HEK293 (cell line): ENCODE results near the gene STX4.

Experiments
- CTCF ChIA-PET: fragments of 350-600 bp; formaldehyde crosslinking; extraction: SDS; loops from one replicate; lab custom pipeline; 2021; ENCODE audit warnings: antibody characterized with exemption; lab: Yijun Ruan, JAX
- POLR2A ChIA-PET: fragments of 300-600 bp; formaldehyde crosslinking; extraction: SDS; loops from one replicate; lab custom pipeline; 2020; ENCODE audit warnings: antibody characterized with exemption, inconsistent platforms; lab: Yijun Ruan, JAX
- H3K27ac ChIP-seq: fragments of 200-500 bp; sonication (Bioruptor generic); 2 replicates; pipeline ENCODE4 v1.5.1; 2014; ENCODE audit warnings: low read depth, low read length, control low read depth, inconsistent platforms; ENCODE audit errors: extremely low read depth
- H3K36me3 ChIP-seq, 2 experiments: fragments of 200-500 bp in 1 of 2; sonication (Bioruptor generic) in 1 of 2; 1 replicate in 1 of 2; 2 replicates in 1 of 2; pipeline ENCODE4 v1.5.1; 2014 to 2017; ENCODE audit warnings: inconsistent platforms in 2 of 2, low read length in 2 of 2; ENCODE audit not compliant: control insufficient read depth in 2 of 2, insufficient read depth in 1 of 2
- H3K4me1 ChIP-seq: fragments of 200-500 bp; sonication (Bioruptor generic); 2 replicates; pipeline ENCODE4 v1.5.1; 2014; ENCODE audit warnings: mild to moderate bottlenecking, low read length, inconsistent platforms; ENCODE audit not compliant: control insufficient read depth, insufficient read depth
- H3K4me3 ChIP-seq: 2 replicates; pipeline ENCODE4 v1.5.1; 2011; ENCODE audit warnings: low read depth, mild to moderate bottlenecking, control low read depth, low read length, moderate library complexity
- H3K9me3 ChIP-seq: fragments of 200-500 bp; sonication (Bioruptor generic); 2 replicates; pipeline ENCODE4 v1.5.1; 2014; ENCODE audit warnings: low read depth, low read length, inconsistent platforms; ENCODE audit not compliant: control insufficient read depth, insufficient read depth
- HIC1 ChIP-seq: fragments of 450-650 bp; formaldehyde crosslinking; IDR thresholded peaks from 2 replicates; pipeline ENCODE4 v1.5.1; 2016; ENCODE audit warnings: missing biosample characterization, missing genetic modification characterization
- SETDB1 ChIP-seq: IDR thresholded peaks from one replicate; pipeline ENCODE4 v1.6.1; 2017; ENCODE audit warnings: mild to moderate bottlenecking, low read length, moderate library complexity, mixed read lengths; ENCODE audit not compliant: insufficient read length
- WT1 ChIP-seq: fragments of 450-650 bp; formaldehyde crosslinking; IDR thresholded peaks from 2 replicates; pipeline ENCODE4 v1.5.1; 2016; ENCODE audit warnings: missing biosample characterization, missing genetic modification characterization
- ZBTB17 ChIP-seq: fragments of 450-650 bp; formaldehyde crosslinking; IDR thresholded peaks from 2 replicates; pipeline ENCODE4 v1.5.1; 2016; ENCODE audit warnings: missing biosample characterization, missing genetic modification characterization
- ZBTB20 ChIP-seq: fragments of 450-650 bp; formaldehyde crosslinking; IDR thresholded peaks from 2 replicates; pipeline ENCODE4 v1.5.1; 2016; ENCODE audit warnings: missing biosample characterization, missing genetic modification characterization
- ZBTB44 ChIP-seq: fragments of 450-650 bp; IDR thresholded peaks from 2 replicates; pipeline ENCODE4 v1.5.1; 2018; ENCODE audit warnings: missing biosample characterization, mild to moderate bottlenecking, missing genetic modification characterization
- ZBTB8A ChIP-seq: fragments of 450-650 bp; formaldehyde crosslinking; IDR thresholded peaks from 2 replicates; pipeline ENCODE4 v1.5.1; 2016; ENCODE audit warnings: missing biosample characterization, missing genetic modification characterization
- ZEB2 ChIP-seq: fragments of 450-650 bp; formaldehyde crosslinking; IDR thresholded peaks from 2 replicates; pipeline ENCODE4 v1.5.1; 2016; ENCODE audit warnings: missing biosample characterization, missing genetic modification characterization
- ZFHX2 ChIP-seq: fragments of 450-650 bp; formaldehyde crosslinking; conservative IDR thresholded peaks from 2 replicates; pipeline ENCODE4 v1.5.1; 2016; ENCODE audit warnings: missing biosample characterization, missing genetic modification characterization
- ZNF112 ChIP-seq: fragments of 450-650 bp; formaldehyde crosslinking; IDR thresholded peaks from 2 replicates; pipeline ENCODE4 v1.5.0; 2017; ENCODE audit warnings: missing biosample characterization, missing genetic modification characterization
- ZNF175 ChIP-seq: fragments of 450-650 bp; formaldehyde crosslinking; IDR thresholded peaks from 2 replicates; pipeline ENCODE4 v1.5.1; 2016; ENCODE audit warnings: missing biosample characterization, missing genetic modification characterization
- ZNF23 ChIP-seq: fragments of 450-650 bp; formaldehyde crosslinking; IDR thresholded peaks from 2 replicates; pipeline ENCODE4 v1.5.1; 2016; ENCODE audit warnings: missing biosample characterization, missing genetic modification characterization, borderline replicate concordance
- ZNF280C ChIP-seq: fragments of 450-650 bp; formaldehyde crosslinking; IDR thresholded peaks from 2 replicates; pipeline ENCODE4 v1.5.1; 2016; ENCODE audit warnings: missing biosample characterization, missing genetic modification characterization
- ZNF280D ChIP-seq: fragments of 450-650 bp; formaldehyde crosslinking; IDR thresholded peaks from 2 replicates; pipeline ENCODE4 v1.5.1; 2016; ENCODE audit warnings: missing biosample characterization, missing genetic modification characterization
- ZNF335 ChIP-seq: fragments of 450-650 bp; formaldehyde crosslinking; conservative IDR thresholded peaks from 2 replicates; pipeline ENCODE4 v1.5.1; 2016; ENCODE audit warnings: missing biosample characterization, missing genetic modification characterization
- ZNF366 ChIP-seq: fragments of 450-650 bp; formaldehyde crosslinking; conservative IDR thresholded peaks from 2 replicates; pipeline ENCODE4 v1.5.1; 2016; ENCODE audit warnings: missing biosample characterization, missing genetic modification characterization
- ZNF398 ChIP-seq: fragments of 450-650 bp; formaldehyde crosslinking; IDR thresholded peaks from 2 replicates; pipeline ENCODE4 v1.5.1; 2017; ENCODE audit warnings: missing biosample characterization, missing genetic modification characterization
- ZNF610 ChIP-seq: fragments of 450-650 bp; formaldehyde crosslinking; IDR thresholded peaks from 2 replicates; pipeline ENCODE4 v1.5.1; 2016; ENCODE audit warnings: missing biosample characterization, missing genetic modification characterization, borderline replicate concordance
- ZNF621 ChIP-seq: fragments of 450-650 bp; formaldehyde crosslinking; IDR thresholded peaks from 2 replicates; pipeline ENCODE4 v1.5.1; 2017; ENCODE audit warnings: missing biosample characterization, missing genetic modification characterization
- ZNF791 ChIP-seq: fragments of 450-650 bp; formaldehyde crosslinking; IDR thresholded peaks from 2 replicates; pipeline ENCODE4 v1.5.1; 2016; ENCODE audit warnings: missing biosample characterization, missing genetic modification characterization
- ZNF830 ChIP-seq: fragments of 450-650 bp; IDR thresholded peaks from 2 replicates; pipeline ENCODE4 v1.5.0; 2018; ENCODE audit warnings: missing biosample characterization, missing genetic modification characterization, low read depth, mild to moderate bottlenecking, moderate library complexity
- ZXDB ChIP-seq: fragments of 450-650 bp; formaldehyde crosslinking; IDR thresholded peaks from 2 replicates; pipeline ENCODE4 v1.5.1; 2016; ENCODE audit warnings: missing biosample characterization, missing genetic modification characterization

STX4 gene

GRCh38 chr16:31073142-31073969 is 40.0 kb downstream of the STX4 start (continued):
- TF ChIP-seq ZNF398 = peak; percentile 56
- peak; percentile 88 for TF ChIP-seq ZNF335 (tag by site-specific recombination)
- TF ChIP-seq ZNF791 (tag by site-specific recombination) = no peak
- no peak for TF ChIP-seq ZNF830 (tag by site-specific recombination)
- TF ChIP-seq WT1 (tag by site-specific recombination) = no peak
- TF ChIP-seq ZBTB8A (tag by site-specific recombination) = peak; percentile 82
- TF ChIP-seq ZNF112 (tag by site-specific recombination) = no peak

DNA sequence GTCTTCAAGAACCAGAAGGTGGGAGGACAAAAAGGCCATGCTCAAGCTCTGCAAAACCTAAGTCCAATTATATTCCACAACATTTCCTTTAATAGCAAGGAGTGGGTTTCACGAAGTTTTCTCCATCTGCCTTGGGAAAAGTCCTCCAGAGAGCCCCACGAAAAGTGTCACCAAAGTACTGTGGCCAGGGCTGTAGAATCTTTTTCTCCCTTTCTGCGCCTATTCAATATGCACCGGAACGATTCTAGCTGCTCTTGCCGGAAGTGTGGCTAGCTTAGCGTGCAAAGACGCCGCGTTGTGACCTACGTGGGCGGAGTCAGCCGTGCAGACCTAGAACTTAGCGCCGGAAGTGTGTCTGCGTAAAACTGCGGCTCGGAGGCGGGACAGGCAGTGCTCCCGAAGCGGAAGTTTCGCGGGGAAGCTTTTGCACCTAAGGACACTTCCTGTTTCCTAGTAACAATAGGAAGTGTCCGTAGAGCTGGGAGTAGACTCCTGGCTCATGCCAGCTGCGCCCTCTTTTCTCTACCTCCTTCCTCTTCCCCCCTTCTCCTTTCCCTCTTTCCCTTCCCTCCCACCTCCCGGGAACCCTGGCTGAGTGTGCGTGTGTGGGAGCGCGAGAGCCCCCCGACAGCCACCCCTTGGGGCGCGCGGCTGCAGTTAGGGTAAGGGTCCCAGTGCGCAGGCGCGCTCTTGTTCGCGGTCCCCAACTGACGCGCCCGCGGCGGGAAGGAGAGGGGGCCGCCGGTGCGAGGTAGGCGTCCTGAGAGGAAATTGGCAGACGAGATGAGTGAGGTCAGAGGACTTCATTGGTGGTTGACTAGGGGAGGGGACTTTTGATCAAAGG is 40.8 kb downstream of the STX4 start, which contains the start of the genes ZNF646 and ZNF668:
ZNF646 (plus strand) TSS at position 453 of the 844 bp plus-strand sequence. CDS start 1,903 bp downstream, outside the sequence.
ZNF668 (minus strand) TSS at position 271 of the 844 bp plus-strand sequence. CDS start 9,781 bp downstream, outside the sequence.
- POLR2A ChIA-PET = interaction anchor here (0.5 to 3.9 kb wide), 21 partner anchors 9 to 1259 kb away, joined by 3 to 52 read pairs (median 4); partner anchors contain the start of genes ARMC5, FUS, HSD3B7 and KAT8
- H3K4me1 ChIP-seq = no peaks in the 10 kb centered on the region
- H3K9me3 ChIP-seq = no peaks in the 10 kb centered on the region
- CTCF ChIA-PET = interaction anchor here (1.0 to 1.6 kb wide), 3 partner anchors 68 to 89 kb away, joined by 3 to 11 read pairs (median 4); partner anchors contain the start of gene HSD3B7
- peak within 1 kb of the TSS; percentile 93 for H3K4me3 ChIP-seq
- peaks cover 0 to 36% of the 10 kb centered on the region in 2 experiments; a peak in 1 of 3 replicates for H3K36me3 ChIP-seq
- H3K27ac ChIP-seq = peak within 1 kb of the TSS; percentile 83
- TF ChIP-seq ZNF23 (tag by site-specific recombination) (no peak), ZXDB (tag by site-specific recombination) (peak; percentile 95), ZEB2 (tag by site-specific recombination) (0 out of 2 replicates have a peak, but pooled peaks have one; percentile 54), ZNF366 (tag by site-specific recombination) (peak; percentile 89), ZBTB20 (tag by site-specific recombination) (peak; percentile 64; the same call in 1 of the 2 replicates), HIC1 (no peak), ZBTB44 (tag by site-specific recombination) (peak; percentile 75), ZNF280D (no peak), ZNF610 (tag by site-specific recombination) (peak; percentile 49), ZNF621 (tag by site-specific recombination) (no peak), ZBTB17 (tag by site-specific recombination) (peak; percentile 91), SETDB1 (no peak), ZNF175 (tag by site-specific recombination) (no peak), ZFHX2 (tag by site-specific recombination) (peak; percentile 56), ZNF280C (tag by site-specific recombination) (no peak)
